ENCODE data around the gene ICA1L. TPM values are rescaled to one million over a fixed set of nuclear protein-coding genes. Genes with fewer than 3 reads are reported as not detected.

The ICA1L gene
- total and polyA plus RNA-seq, 2 of the 4 experiments (the other 2 are of a cell fraction): 1.7 to 1.8 TPM

DNA sequence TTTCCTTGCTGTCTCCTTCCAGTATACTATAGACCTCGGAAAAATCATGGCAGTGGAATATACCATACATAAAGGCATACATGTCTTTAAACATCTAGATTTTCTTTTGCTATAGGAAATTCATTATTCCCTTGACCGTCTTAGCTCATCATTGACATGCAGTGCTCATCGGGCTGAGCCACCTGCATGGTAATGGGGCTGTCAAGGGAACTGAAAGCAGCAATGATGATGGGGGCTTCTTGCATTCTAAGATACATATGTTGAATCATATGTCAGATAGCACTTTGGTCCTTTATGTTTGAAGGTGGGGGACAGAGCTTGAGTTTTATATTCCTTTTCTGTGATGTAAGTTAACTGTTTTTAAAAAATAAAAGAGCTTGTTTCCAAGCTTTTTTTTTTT is 106.6 kb downstream of the ICA1L start:
- Histone ChIP-seq H3K4me3 (ENCODE audit: insufficient read depth, low read depth, low read length) (no peak overlapping the region), H4K5ac (ENCODE audit: low read depth, low read length) (no peak overlapping the region), H2BK5ac (ENCODE audit: low read depth, low read length, poor library complexity, severe bottlenecking) (no peak overlapping the region), H2AFZ (replicated peaks; ENCODE audit: low read length, poor library complexity) (no peak overlapping the region), H3K18ac (ENCODE audit: low read depth, low read length) (no peak overlapping the region), H3K27me3 (ENCODE audit: control insufficient read depth, insufficient read depth, low read length) (no peaks in the 10 kb centered on the region), H3K23ac (ENCODE audit: low read depth, low read length) (no peak overlapping the region), H2BK20ac (ENCODE audit: low read depth, low read length) (no peak overlapping the region), H3K4ac (ENCODE audit: low read depth, low read length) (no peak overlapping the region), H3K56ac (ENCODE audit: extremely low read depth, insufficient read depth, low read length) (no peak overlapping the region), H3K79me1 (ENCODE audit: low read depth in 1 of 2, low read length in 2 of 2) (no peaks in the 10 kb centered on the region), H2AK5ac (ENCODE audit: low read depth, low read length) (no peak overlapping the region), H3K14ac (replicated peaks; ENCODE audit: low read depth, low read length) (no peak overlapping the region), H3K9ac (ENCODE audit: low read depth, low read length) (no peak overlapping the region), H3K36me3 (ENCODE audit: control insufficient read depth, insufficient read depth, low read length) (peaks cover 8% of the 10 kb centered on the region), H2AK9ac (replicated peaks; ENCODE audit: low read depth, low read length, poor library complexity) (no peak overlapping the region), H3K4me1 (ENCODE audit: control insufficient read depth, insufficient read depth, low read length) (no peaks in the 10 kb centered on the region), H4K8ac (ENCODE audit: low read depth in 2 of 2, low read length in 2 of 2) (no peak overlapping the region), H2BK15ac (ENCODE audit: low read depth, low read length) (no peak overlapping the region), H3K4me2 (ENCODE audit: low read depth, low read length) (no peak overlapping the region), H4K20me1 (ENCODE audit: insufficient read depth, low read length) (no peaks in the 10 kb centered on the region), H2BK120ac (ENCODE audit: low read depth, low read length) (no peak overlapping the region), H3K9me3 (ENCODE audit: control insufficient read depth, insufficient read depth, low read length) (no peaks in the 10 kb centered on the region), H3K9me1 (ENCODE audit: insufficient read depth, low read length) (no peaks in the 10 kb centered on the region), H4K91ac (ENCODE audit: insufficient read depth, low read depth, low read length) (no peak overlapping the region), H3K27ac (ENCODE audit: insufficient read depth, low read length) (no peak overlapping the region)
- ATAC-seq (ENCODE audit: low read depth): no peak
- WGBS, 2 experiments (ENCODE audit: extremely low coverage in 2 of 2, insufficient read length in 1 of 2): no CpG with 5 or more reads among the region's 3 CpGs
- no TSS peak for BruUV-seq (replicated peaks)
- CTCF ChIA-PET: interaction anchor here (0.6 kb wide), 1 partner anchor 104 kb away, joined by 3 read pairs; no protein-coding TSS in a partner anchor
- dilution Hi-C loops (cut with HindIII; ENCODE audit: low sequenced_read_pairs, unreplicated experiment): no loop called here
- in situ Hi-C loops (cut with MboI; ENCODE audit: low sequenced_read_pairs): no loop called here
- POLR2A ChIA-PET (ENCODE audit: unreplicated experiment): no interaction called here
- no peak for DNase-seq
- TF ChIP-seq MAFK (IDR thresholded peaks at IDR 0.05; ENCODE audit: low read depth, low read length) (no peak), RCOR1 (IDR thresholded peaks at IDR 0.05; ENCODE audit: insufficient replicate concordance, low read length) (no peak), CHD1 (IDR thresholded peaks at IDR 0.05; ENCODE audit: low read depth, low read length) (no peak), RFX5 (IDR thresholded peaks at IDR 0.05; ENCODE audit: low read depth, low read length) (no peak), CEBPB (IDR thresholded peaks at IDR 0.05; ENCODE audit: low read depth, low read length) (no peak), SMC3 (IDR thresholded peaks at IDR 0.05; ENCODE audit: low read depth, low read length) (no peak), BHLHE40 (IDR thresholded peaks at IDR 0.05; ENCODE audit: low read depth, low read length) (no peak), MAZ (IDR thresholded peaks at IDR 0.05; ENCODE audit: borderline replicate concordance, low read depth, low read length) (no peak), FOS (IDR thresholded peaks at IDR 0.05; ENCODE audit: low read depth, low read length) (no peak), POLR2A (IDR thresholded peaks at IDR 0.05; ENCODE audit: low read depth, low read length) (no peak), RAD21 (IDR thresholded peaks at IDR 0.05; ENCODE audit: low read length) (no peak)
- intact Hi-C loops (cut with micrococcal nuclease): no loop called here

All from IMR-90 (cell line).